ENCODE data around the gene ABHD8.
A peak's percentile ranks its signal among the peaks of the same experiment; 100 is the strongest.

The ABHD8 gene

GRCh38 chr19:17249887-17250548 is 53.2 kb downstream of the ABHD8 start:
- no peak for DNase-seq (ENCODE audit: low read depth, low spot score)

DNA sequence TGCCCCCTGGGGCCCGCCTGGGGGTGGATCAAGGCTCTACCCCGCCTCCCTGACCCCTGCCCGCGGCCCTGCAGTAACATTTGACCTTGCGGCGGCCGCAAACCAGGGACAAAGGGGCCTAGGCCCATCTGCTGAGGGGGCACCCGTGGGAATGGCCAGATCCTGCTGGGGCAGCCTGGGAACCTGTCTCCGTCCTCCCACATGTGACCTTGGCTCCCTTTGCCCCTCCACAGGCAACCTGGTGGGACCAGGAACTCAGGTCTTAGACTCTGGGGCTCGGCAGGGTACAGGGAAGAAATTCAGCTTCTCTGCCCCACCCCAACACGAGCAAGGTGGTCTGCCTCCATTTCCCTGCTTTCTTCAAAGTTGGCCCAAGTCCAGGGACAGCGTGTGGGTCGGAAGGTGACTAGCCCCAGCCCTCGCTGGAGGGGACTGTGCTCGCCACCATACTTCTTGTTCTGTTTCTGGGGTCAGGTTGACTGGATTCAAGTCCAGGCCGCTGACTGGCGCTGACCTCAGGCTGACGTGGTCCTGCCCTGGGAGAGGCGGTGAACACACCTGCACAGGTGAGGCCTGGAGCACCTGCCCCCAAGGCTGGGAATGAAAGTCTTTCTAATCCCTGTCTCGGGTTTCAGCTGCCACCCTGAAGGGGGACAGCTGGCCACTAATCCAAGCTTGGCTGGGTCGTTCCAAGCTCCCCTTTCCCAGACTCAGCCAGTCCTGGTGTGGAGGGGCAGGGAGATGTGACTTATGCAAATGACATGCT is 55.0 kb downstream of the ABHD8 start:
- no peak overlapping the region for H3K4me3 ChIP-seq (ENCODE audit: low read length)
- no peak for DNase-seq (ENCODE audit: low read depth, low spot score)

More at GRCh38 chr19:17249887-17250548, 53.2 kb downstream of the ABHD8 start:
- no peak overlapping the region for H3K4me3 ChIP-seq (ENCODE audit: low read length)

DNA sequence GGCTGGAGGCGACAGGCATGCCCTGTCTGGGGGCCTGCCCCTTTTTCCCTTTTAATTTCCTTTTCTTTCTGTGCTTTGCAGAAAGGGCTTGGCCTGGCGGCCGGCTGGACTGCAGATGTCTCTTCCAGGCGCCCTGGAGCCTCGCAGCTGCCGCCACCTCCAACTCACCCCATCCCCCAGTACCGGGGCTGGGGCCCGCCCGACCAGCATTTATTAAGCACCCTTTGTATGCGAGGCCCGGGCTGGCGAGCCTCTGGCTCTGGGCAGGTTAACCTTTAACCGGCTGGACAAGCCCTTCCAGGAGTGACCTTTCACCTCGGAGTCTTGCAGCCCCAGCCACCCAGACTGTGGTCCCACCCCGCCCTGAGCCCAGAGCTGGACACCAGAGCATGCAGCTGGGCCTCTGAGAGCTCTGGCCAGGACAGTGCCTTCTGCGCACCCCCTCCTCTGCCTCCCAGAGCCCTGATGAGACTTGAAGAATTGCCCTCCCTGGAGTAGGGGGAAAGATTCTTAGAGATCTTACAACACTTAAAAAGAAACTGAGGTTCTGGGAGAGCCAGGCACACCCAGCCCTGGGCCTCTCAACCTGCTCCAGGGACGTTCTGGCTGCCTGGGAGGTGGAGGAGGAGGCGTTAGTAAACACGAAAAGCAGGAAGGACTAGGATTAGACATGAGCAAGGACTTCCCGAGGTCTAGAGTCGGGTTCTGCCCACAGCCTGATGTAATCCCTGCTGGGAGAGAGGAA is 56.4 kb downstream of the ABHD8 start:
- DNase-seq (ENCODE audit: low read depth, low spot score) = no peak
- H3K4me3 ChIP-seq (ENCODE audit: low read length) = peak overlapping the region; percentile 58

DNA sequence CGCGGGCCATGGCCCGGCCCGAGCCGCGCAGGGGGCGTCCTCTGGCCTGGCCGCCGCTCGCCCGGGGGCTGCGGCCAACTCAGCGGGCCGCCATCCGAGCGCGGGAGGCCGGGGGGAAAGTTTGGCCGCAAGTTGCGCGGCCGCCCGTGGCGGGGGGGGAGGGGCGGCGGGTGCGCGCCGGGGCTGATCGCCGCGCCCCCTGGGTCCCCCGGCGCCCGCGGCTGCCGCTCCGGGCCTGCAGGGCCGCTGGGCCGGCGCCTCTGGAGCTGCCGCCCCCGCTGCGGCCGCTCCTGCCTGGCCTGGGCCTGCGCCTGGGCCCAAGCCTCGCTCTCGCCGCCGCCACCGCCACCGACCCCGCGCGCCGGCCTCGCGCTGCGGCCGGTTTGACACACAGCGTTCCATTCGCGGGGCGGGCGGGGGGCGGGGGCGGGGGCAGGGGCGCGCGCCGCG is 57.7 kb downstream of the ABHD8 start, which contains the start of gene NR2F6:
Gene NR2F6, minus strand, starts transcription at position 385 of the 450 bp plus-strand sequence. CDS start 699 bp downstream, outside the sequence.
- H3K4me3 ChIP-seq (ENCODE audit: low read length) = peak within 1 kb of the TSS; percentile 58
- no peak for DNase-seq (ENCODE audit: low read depth, low spot score)

GRCh38 chr19:17244618-17245534 is 58.3 kb downstream of the ABHD8 start:
- H3K4me3 ChIP-seq (ENCODE audit: low read length) = peak overlapping the region; percentile 37
- DNase-seq (ENCODE audit: low read depth, low spot score) = no peak

DNA sequence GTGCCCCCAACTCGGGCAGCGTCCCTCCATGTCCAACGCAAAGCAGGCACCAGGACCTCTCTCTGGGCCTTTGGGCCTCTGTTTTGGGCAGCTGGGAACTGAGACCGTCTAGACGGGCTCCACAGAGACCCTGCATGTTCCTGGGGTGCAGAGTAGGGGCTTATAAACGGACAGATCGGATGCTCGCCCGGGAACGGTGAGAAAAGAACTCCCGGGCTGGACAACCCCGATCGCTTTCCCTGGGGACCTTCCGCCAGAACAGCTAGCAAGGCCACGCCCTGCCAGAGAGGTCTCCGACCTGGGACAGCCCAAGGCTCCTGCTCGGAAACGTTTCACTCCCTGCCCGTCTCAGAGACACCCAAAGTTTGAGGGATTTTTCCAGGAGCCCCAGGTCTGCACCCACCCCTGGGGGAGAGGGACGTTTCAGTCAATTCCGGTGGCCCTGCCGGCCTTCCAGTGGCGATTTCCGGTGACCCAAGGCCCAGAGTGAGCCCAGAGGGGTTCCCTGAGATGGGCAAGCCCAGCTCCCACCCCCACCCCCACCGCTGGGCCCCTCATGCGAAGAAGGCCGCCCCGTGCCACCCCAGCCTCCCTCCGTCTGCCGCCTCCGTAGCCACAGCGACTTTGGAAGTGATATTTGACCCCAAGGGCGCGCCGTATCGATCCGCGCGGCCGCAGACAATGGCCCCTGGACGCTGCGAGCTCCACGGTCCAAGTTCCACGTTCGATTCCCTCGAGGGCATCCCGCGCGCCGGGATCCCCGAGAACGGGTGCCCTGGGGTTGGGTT is 59.2 kb downstream of the ABHD8 start:
- no peak for DNase-seq (ENCODE audit: low read depth, low spot score)
- no peak overlapping the region for H3K4me3 ChIP-seq (ENCODE audit: low read length)

GRCh38 chr19:17243211-17243829 is 59.9 kb downstream of the ABHD8 start:
- no peak overlapping the region for H3K4me3 ChIP-seq (ENCODE audit: low read length)
- no peak for DNase-seq (ENCODE audit: low read depth, low spot score)

- no peak for DNase-seq (ENCODE audit: low read depth, low spot score)
- H3K4me3 ChIP-seq (ENCODE audit: low read length) = no peak overlapping the region
Observed at GRCh38 chr19:17242431-17243208, 60.6 kb downstream of the ABHD8 start.

All from Jurkat, Clone E6-1 (cell line).